GM23248 (cell line): Measurements from ENCODE around the gene ZNF385A. TPM values are rescaled to one million over a fixed set of nuclear protein-coding genes. Genes with fewer than 3 reads are reported as not detected.
"Not testable (repeated sequence)": the region's sequence is repeated elsewhere in the genome, so short reads cannot be mapped to it uniquely, and the experiment has no call there.

ENCODE experiments used
- DNase-seq: peaks from one replicate; pipeline ENCODE4 v3.0.0-alpha.2; 2015
- H2AFZ ChIP-seq: fragments of 200-600 bp; sonication (generic); 2 replicates; pipeline ENCODE4 v1.6.1; 2016; ENCODE audit warnings: antibody characterized with exemption
- H3F3A ChIP-seq: fragments of 200-600 bp; sonication (generic); 2 replicates; pipeline ENCODE4 v1.6.1; 2016; ENCODE audit warnings: mild to moderate bottlenecking, antibody characterized with exemption, mixed run types; ENCODE audit not compliant: insufficient read depth
- H3K27ac ChIP-seq: fragments of 200-600 bp; sonication (generic); 2 replicates; pipeline ENCODE4 v1.5.1; 2016; ENCODE audit warnings: mild to moderate bottlenecking
- H3K27me3 ChIP-seq: fragments of 200-600 bp; sonication (generic); replicated peaks from 2 replicates; pipeline ENCODE4 v1.6.1; 2016; ENCODE audit warnings: mild to moderate bottlenecking; ENCODE audit not compliant: insufficient read depth
- H3K36me3 ChIP-seq: fragments of 200-600 bp; sonication (generic); 2 replicates; pipeline ENCODE4 v1.6.1; 2016; ENCODE audit warnings: low read depth, mild to moderate bottlenecking
- H3K4me1 ChIP-seq: fragments of 200-600 bp; sonication (generic); 2 replicates; pipeline ENCODE4 v1.6.1; 2016; ENCODE audit warnings: mild to moderate bottlenecking; ENCODE audit not compliant: insufficient read depth
- H3K4me2 ChIP-seq: fragments of 200-600 bp; sonication (generic); one replicate; pipeline ENCODE4 v1.6.1; 2016; ENCODE audit warnings: mild to moderate bottlenecking; ENCODE audit not compliant: unreplicated experiment
- H3K4me3 ChIP-seq: fragments of 200-600 bp; sonication (generic); 2 replicates; pipeline ENCODE4 v1.5.1; 2016; ENCODE audit warnings: mild to moderate bottlenecking
- H3K79me2 ChIP-seq: fragments of 200-600 bp; sonication (generic); 2 replicates; pipeline ENCODE4 v1.6.1; 2016; ENCODE audit warnings: mild to moderate bottlenecking; ENCODE audit not compliant: insufficient read depth
- H3K9ac ChIP-seq: fragments of 200-600 bp; sonication (generic); 2 replicates; pipeline ENCODE4 v1.6.1; 2016; ENCODE audit warnings: mild to moderate bottlenecking
- H3K9me2 ChIP-seq: fragments of 200-600 bp; sonication (generic); 2 replicates; pipeline ENCODE4 v1.6.1; 2016; ENCODE audit warnings: mixed run types, mild to moderate bottlenecking, moderate library complexity; ENCODE audit not compliant: insufficient read depth
- H3K9me3 ChIP-seq: fragments of 200-600 bp; sonication (generic); one replicate; pipeline ENCODE4 v1.6.1; 2017; ENCODE audit warnings: low read depth
- H4K20me1 ChIP-seq: fragments of 200-600 bp; sonication (generic); 2 replicates; pipeline ENCODE4 v1.6.0; 2016; ENCODE audit not compliant: insufficient read depth
- EZH2 ChIP-seq: fragments of 200-600 bp; sonication (generic); IDR thresholded peaks from 2 replicates; pipeline ENCODE4 v1.6.1; 2018; ENCODE audit warnings: antibody characterized with exemption, mild to moderate bottlenecking; ENCODE audit not compliant: insufficient read depth, poor library complexity, severe bottlenecking
- EZH2phosphoT487 ChIP-seq: fragments of 200-600 bp; sonication (generic); IDR thresholded peaks from 2 replicates; pipeline ENCODE4 v1.6.1; 2018; ENCODE audit warnings: antibody characterized with exemption, moderate library complexity, mild to moderate bottlenecking, low read depth; ENCODE audit not compliant: insufficient read depth
- WGBS, 2 experiments: methylation state at CpG; one replicate each; pipeline ENCODE4 v1.1.6; 2015 to 2017; ENCODE audit warnings: low lambda C conversion rate in 2 of 2, low coverage in 1 of 2; ENCODE audit errors: missing lambda C conversion rate in 2 of 2; 5-methylcytosine and 5-hydroxymethylcytosine counted together
- in situ Hi-C: fragments of 300-500 bp; cut with MboI; formaldehyde crosslinking; loops from 2 replicates; pipeline ENCODE4 v1.15.0; 2020
- polyA plus RNA-seq: library from polyadenylated mRNA; unstranded; fragments of >200 nt; fragmentation: Nextera tagmentation; extraction: Ambion mirVana; gene quantifications from 2 replicates; pipeline ENCODE4 v1.2.1, GENCODE V29; 2016
- total RNA-seq: library from RNA; depleted of rRNA; stranded (reverse); fragments of >200 nt; shearing (Covaris generic); gene quantifications from 2 replicates; pipeline ENCODE4 v1.2.3, GENCODE V29; 2014

ZNF385A gene
- total and polyA plus RNA-seq, 2 experiments from 2014 or later = 1.8 to 3.1 TPM

GRCh38 chr12:54331461-54331860, 53.1 kb downstream of the ZNF385A start:
- no peak overlapping the region for H3K27ac ChIP-seq
- H3F3A ChIP-seq = peaks cover 16% of the 10 kb centered on the region
- WGBS, 2 experiments = 64 to 69% methylated on average over 5 of the region's 5 CpGs
- peaks cover 48% of the 10 kb centered on the region for H3K4me1 ChIP-seq
- no peak overlapping the region for H3K4me3 ChIP-seq
- H2AFZ ChIP-seq = no peak overlapping the region
- H3K9ac ChIP-seq = no peak overlapping the region
- in situ Hi-C loops = no loop called here
- peaks cover 100% of the 10 kb centered on the region for H3K79me2 ChIP-seq
- no peaks in the 10 kb centered on the region for H3K36me3 ChIP-seq
- no peaks in the 10 kb centered on the region for H4K20me1 ChIP-seq
- H3K9me3 ChIP-seq = no peaks in the 10 kb centered on the region
- H3K27me3 ChIP-seq = no peaks in the 10 kb centered on the region
- TF ChIP-seq EZH2phosphoT487 = no peak
- no peak for TF ChIP-seq EZH2
- DNase-seq = no peak
- H3K4me2 ChIP-seq = no peak overlapping the region
- H3K9me2 ChIP-seq = no peaks in the 10 kb centered on the region

GRCh38 chr12:54330442-54330841, 54.1 kb downstream of the ZNF385A start:
- Histone ChIP-seq H3K9me2 (no peaks in the 10 kb centered on the region), H3K4me3 (0 out of 2 replicates have a peak overlapping the region, but pooled peaks have one; percentile 0), H3K9me3 (no peaks in the 10 kb centered on the region), H3F3A (peaks cover 21% of the 10 kb centered on the region), H3K79me2 (peaks cover 100% of the 10 kb centered on the region), H4K20me1 (no peaks in the 10 kb centered on the region), H3K4me2 (peak overlapping the region; percentile 6), H3K4me1 (peaks cover 48% of the 10 kb centered on the region), H3K27me3 (no peaks in the 10 kb centered on the region), H2AFZ (no peak overlapping the region), H3K36me3 (no peaks in the 10 kb centered on the region), H3K27ac (no peak overlapping the region), H3K9ac (no peak overlapping the region)
- no peak for DNase-seq
- in situ Hi-C loops = no loop called here
- TF ChIP-seq EZH2 (no peak), EZH2phosphoT487 (no peak)
- WGBS, 2 experiments = 71 to 73% methylated on average over 3 of the region's 3 CpGs

- peak overlapping the region; percentile 57 for H3K4me2 ChIP-seq
- H4K20me1 ChIP-seq = no peaks in the 10 kb centered on the region
- H3K9ac ChIP-seq = no peak overlapping the region; the same call in 1 of the 2 replicates
- H3K79me2 ChIP-seq = peaks cover 98% of the 10 kb centered on the region
- no peaks in the 10 kb centered on the region for H3K36me3 ChIP-seq
- peak; percentile 39 for DNase-seq
- TF ChIP-seq EZH2phosphoT487 (no peak), EZH2 (no peak)
- no peaks in the 10 kb centered on the region for H3K27me3 ChIP-seq
- no peaks in the 10 kb centered on the region for H3K9me3 ChIP-seq
- WGBS, 2 experiments = 79 to 81% methylated on average over 5 of the region's 5 CpGs
- H3F3A ChIP-seq = peaks cover 23% of the 10 kb centered on the region
- peaks cover 48% of the 10 kb centered on the region for H3K4me1 ChIP-seq
- no peaks in the 10 kb centered on the region for H3K9me2 ChIP-seq
- no peak overlapping the region for H2AFZ ChIP-seq
- 0 out of 2 replicates have a peak overlapping the region, but pooled peaks have one; percentile 4 for H3K4me3 ChIP-seq
- in situ Hi-C loops = no loop called here
- H3K27ac ChIP-seq = peak overlapping the region; percentile 54
These were observed 54.8 kb downstream of the ZNF385A start for GRCh38 chr12:54329759-54330158.

GRCh38 chr12:54328595-54329337, 55.8 kb downstream of the ZNF385A start:
- H3K9ac ChIP-seq = no peak overlapping the region; the same call in 1 of the 2 replicates

GRCh38 chr12:54325442-54326109, 59.0 kb downstream of the ZNF385A start:
- Histone ChIP-seq H3K4me1 (peaks cover 37% of the 10 kb centered on the region), H3K9ac (peak overlapping the region; percentile 100), H2AFZ (peak overlapping the region; percentile 52), H3K4me2 (peak overlapping the region; percentile 99), H3K79me2 (peaks cover 56% of the 10 kb centered on the region), H3K27ac (peak overlapping the region; percentile 95), H3F3A (peaks cover 23% of the 10 kb centered on the region), H3K4me3 (peak overlapping the region; percentile 92)
- H3K27me3 ChIP-seq, H3K9me3 ChIP-seq, H3K36me3 ChIP-seq, H4K20me1 ChIP-seq, H3K9me2 ChIP-seq, in situ Hi-C loops: not testable (repeated sequence)
- WGBS, 2 experiments = 35 to 47% methylated on average over 22 of the region's 22 CpGs
- peak; percentile 48 for DNase-seq

More at GRCh38 chr12:54328595-54329337, 55.8 kb downstream of the ZNF385A start:
- Histone ChIP-seq H3K27ac (peak overlapping the region; percentile 54), H3K4me2 (peak overlapping the region; percentile 57), H3K9me2 (no peaks in the 10 kb centered on the region), H2AFZ (no peak overlapping the region), H3F3A (peaks cover 23% of the 10 kb centered on the region), H3K4me1 (peaks cover 48% of the 10 kb centered on the region), H3K27me3 (no peaks in the 10 kb centered on the region), H4K20me1 (no peaks in the 10 kb centered on the region), H3K36me3 (no peaks in the 10 kb centered on the region), H3K79me2 (peaks cover 88% of the 10 kb centered on the region), H3K9me3 (no peaks in the 10 kb centered on the region), H3K4me3 (0 out of 2 replicates have a peak overlapping the region, but pooled peaks have one; percentile 4)
- DNase-seq = no peak
- in situ Hi-C loops = no loop called here
- WGBS, 2 experiments = 77 to 81% methylated on average over 6 of the region's 6 CpGs
- TF ChIP-seq EZH2 (no peak), EZH2phosphoT487 (no peak)
